Neuronal stem cell (in vitro differentiated cells): ENCODE results near the gene XPO6.

Experiments used
- DNase-seq: peaks from one replicate; pipeline ENCODE4 v3.0.0-alpha.2; 2013; ENCODE audit warnings: low spot score
- H2AFZ ChIP-seq: one replicate; pipeline ENCODE4 v1.6.1; 2013; ENCODE audit warnings: mild to moderate bottlenecking, low read length, inconsistent platforms
- H2AK5ac ChIP-seq: 2 replicates; pipeline ENCODE4 v1.6.1; 2013; ENCODE audit warnings: low read depth, mild to moderate bottlenecking, inconsistent platforms, low read length, moderate library complexity, mixed read lengths
- H2BK120ac ChIP-seq: 2 replicates; pipeline ENCODE4 v1.6.1; 2013; ENCODE audit warnings: low read depth, mild to moderate bottlenecking, inconsistent platforms, low read length, moderate library complexity, mixed read lengths
- H2BK12ac ChIP-seq: one replicate; pipeline ENCODE4 v1.6.1; 2013; ENCODE audit warnings: low read length, inconsistent platforms
- H2BK15ac ChIP-seq: 2 replicates; pipeline ENCODE4 v1.6.1; 2013; ENCODE audit warnings: mild to moderate bottlenecking, low read length, inconsistent platforms, mixed read lengths
- H2BK5ac ChIP-seq: one replicate; pipeline ENCODE4 v1.6.1; 2013; ENCODE audit warnings: inconsistent platforms, mild to moderate bottlenecking, low read length, moderate library complexity
- H3K14ac ChIP-seq: one replicate; pipeline ENCODE4 v1.6.1; 2013; ENCODE audit warnings: low read length, inconsistent platforms
- H3K18ac ChIP-seq: 2 replicates; pipeline ENCODE4 v1.6.1; 2013; ENCODE audit warnings: low read length, inconsistent platforms
- H3K23ac ChIP-seq: 2 replicates; pipeline ENCODE4 v1.6.1; 2013; ENCODE audit warnings: low read depth, mild to moderate bottlenecking, mixed read lengths, low read length, inconsistent platforms; ENCODE audit not compliant: poor library complexity
- H3K27ac ChIP-seq: replicated peaks from 3 replicates; pipeline ENCODE4 v1.5.1; 2013; ENCODE audit warnings: low read length, inconsistent platforms
- H3K27me3 ChIP-seq, 3 experiments: 2 replicates each; pipeline ENCODE4 v1.6.1; 2013; ENCODE audit warnings: low read length in 3 of 3, mild to moderate bottlenecking in 2 of 3, inconsistent platforms in 1 of 3, low read depth in 1 of 3, mixed read lengths in 1 of 3, moderate library complexity in 1 of 3; ENCODE audit not compliant: control insufficient read depth in 3 of 3, insufficient read depth in 3 of 3
- H3K36me3 ChIP-seq, 2 donors: replicated peaks in 1 of 2; 2 replicates each; pipeline ENCODE4 v1.6.1; 2013; ENCODE audit warnings: low read length in 2 of 2; ENCODE audit not compliant: control insufficient read depth in 2 of 2, insufficient read depth in 2 of 2
- H3K4ac ChIP-seq: 2 replicates; pipeline ENCODE4 v1.6.1; 2013; ENCODE audit warnings: inconsistent platforms, mild to moderate bottlenecking, low read length, moderate library complexity
- H3K4me1 ChIP-seq, 2 donors: 1 replicate in 1 of 2; 2 replicates in 1 of 2; pipeline ENCODE4 v1.6.1; 2013; ENCODE audit warnings: low read length in 2 of 2, low read depth in 1 of 2; ENCODE audit not compliant: control insufficient read depth in 2 of 2, insufficient read depth in 1 of 2
- H3K4me2 ChIP-seq: one replicate; pipeline ENCODE4 v1.6.1; 2013; ENCODE audit warnings: mild to moderate bottlenecking, low read length, inconsistent platforms; ENCODE audit not compliant: insufficient read depth, poor library complexity, severe bottlenecking
- H3K4me3 ChIP-seq, 2 donors: 2 replicates each; pipeline ENCODE4 v1.5.1; 2013; ENCODE audit warnings: low read length in 2 of 2, mild to moderate bottlenecking in 2 of 2, inconsistent platforms in 1 of 2, moderate library complexity in 1 of 2
- H3K79me1 ChIP-seq: one replicate; pipeline ENCODE4 v1.6.1; 2013; ENCODE audit warnings: low read depth, mild to moderate bottlenecking, inconsistent platforms, low read length, moderate library complexity
- H3K9ac ChIP-seq: one replicate; pipeline ENCODE4 v1.6.1; 2013; ENCODE audit warnings: mild to moderate bottlenecking, low read depth, low read length, inconsistent platforms; ENCODE audit not compliant: poor library complexity
- H3K9me3 ChIP-seq, 2 donors: replicated peaks in 1 of 2; 2 replicates each; pipeline versions ENCODE3 to v1.6.1; 2013; ENCODE audit warnings: low read length in 2 of 2, mild to moderate bottlenecking in 2 of 2, inconsistent platforms in 1 of 2, low read depth in 1 of 2, mixed read lengths in 1 of 2, moderate library complexity in 1 of 2; ENCODE audit not compliant: control insufficient read depth in 2 of 2, insufficient read depth in 1 of 2
- H4K8ac ChIP-seq: one replicate; pipeline ENCODE4 v1.6.1; 2013; ENCODE audit warnings: low read depth, mild to moderate bottlenecking, inconsistent platforms, low read length, moderate library complexity
- H4K91ac ChIP-seq: one replicate; pipeline ENCODE4 v1.6.1; 2013; ENCODE audit warnings: low read length, low read depth, mild to moderate bottlenecking, inconsistent platforms; ENCODE audit not compliant: poor library complexity
- WGBS, 2 donors: extraction: QIAGEN DNeasy Blood & Tissue Kit; methylation state at CpG; one replicate each; pipeline ENCODE4 v1.1.7; 2013; ENCODE audit warnings: missing lambda C conversion rate in 2 of 2, mixed read lengths in 1 of 2; ENCODE audit not compliant: insufficient read length in 2 of 2, insufficient replicate concordance in 1 of 2; ENCODE audit errors: extremely low coverage in 2 of 2; 5-methylcytosine and 5-hydroxymethylcytosine counted together

The XPO6 gene

DNA sequence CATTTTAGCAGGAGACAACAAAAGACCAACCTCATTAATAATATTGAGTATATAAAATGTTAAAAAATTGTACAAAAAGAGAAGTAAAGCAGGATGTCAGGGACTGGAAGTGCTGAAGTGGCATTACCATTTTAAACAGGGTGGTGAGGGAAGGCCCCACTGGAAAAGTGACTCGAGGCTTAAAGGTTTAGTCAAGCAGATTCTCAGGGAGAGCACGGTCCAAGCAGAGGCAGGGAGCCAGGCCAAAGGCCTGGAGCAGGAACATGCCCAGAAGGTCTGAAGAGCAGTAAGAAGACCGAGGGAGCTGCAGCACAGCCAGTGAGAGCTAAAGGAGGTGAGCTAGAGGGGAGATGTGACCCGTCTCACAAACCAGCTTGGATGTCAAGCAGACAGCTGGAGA is 7.6 kb downstream of the XPO6 start:
- H3K4me3 ChIP-seq, result no peak overlapping the region
- no peak overlapping the region for H3K14ac ChIP-seq
- H3K4me1 ChIP-seq, result no peaks in the 10 kb centered on the region
- no peak overlapping the region for H2BK12ac ChIP-seq
- H2BK5ac ChIP-seq, result no peak overlapping the region
- no peak overlapping the region for H2BK120ac ChIP-seq
- no peaks in the 10 kb centered on the region for H3K79me1 ChIP-seq
- no peak overlapping the region for H4K91ac ChIP-seq
- no peak overlapping the region for H3K23ac ChIP-seq
- H3K9ac ChIP-seq, result no peak overlapping the region
- no peak overlapping the region for H2AFZ ChIP-seq
- no peak overlapping the region for H2AK5ac ChIP-seq
- no peak overlapping the region for H2BK15ac ChIP-seq
- H3K27ac ChIP-seq, result no peak overlapping the region
- no peaks in the 10 kb centered on the region for H3K27me3 ChIP-seq
- no peak for DNase-seq
- no peaks in the 10 kb centered on the region for H3K9me3 ChIP-seq
- no peak overlapping the region for H4K8ac ChIP-seq
- H3K4me2 ChIP-seq, result no peak overlapping the region
- peaks cover 19 to 93% of the 10 kb centered on the region in 2 donors for H3K36me3 ChIP-seq
- WGBS, 2 donors, result no CpG with 5 or more reads among the region's 4 CpGs
- H3K18ac ChIP-seq, result no peak overlapping the region
- no peak overlapping the region for H3K4ac ChIP-seq

DNA sequence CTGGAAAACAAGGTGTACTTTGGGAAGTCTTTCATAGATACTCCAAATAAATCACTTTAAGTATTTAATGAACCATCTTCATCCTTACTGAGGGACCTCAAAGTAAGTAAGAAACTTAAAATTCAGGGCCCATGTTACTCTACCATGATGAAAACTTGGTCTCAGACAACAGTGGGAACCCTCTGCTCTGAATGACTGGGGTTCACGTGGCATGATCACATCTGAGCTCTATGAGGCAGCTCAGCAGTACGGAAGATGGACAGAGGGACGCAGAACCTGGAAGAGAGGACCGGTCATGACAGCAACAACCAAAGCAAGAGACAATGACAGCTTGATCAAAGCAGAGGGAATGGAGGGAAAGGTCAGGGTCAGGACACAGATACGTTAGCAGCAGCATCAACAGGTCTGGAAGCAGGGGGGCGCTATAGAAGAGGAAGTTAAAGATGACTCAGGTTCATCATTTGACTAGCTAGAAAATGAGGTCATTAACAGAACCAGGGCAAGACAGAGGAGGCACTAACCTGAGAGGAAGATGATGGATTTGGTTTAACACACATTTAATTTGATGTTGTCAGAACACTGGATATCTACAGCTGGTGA is 9.5 kb downstream of the XPO6 start:
- Histone ChIP-seq H2BK12ac (no peak overlapping the region), H3K9ac (no peak overlapping the region), H4K91ac (no peak overlapping the region), H2BK15ac (no peak overlapping the region), H2BK5ac (no peak overlapping the region), H3K27me3 (no peaks in the 10 kb centered on the region), H3K14ac (no peak overlapping the region), H2BK120ac (no peak overlapping the region), H3K79me1 (no peaks in the 10 kb centered on the region), H3K27ac (no peak overlapping the region), H3K9me3 (no peaks in the 10 kb centered on the region), H3K4me2 (no peak overlapping the region), H4K8ac (no peak overlapping the region), H2AFZ (no peak overlapping the region), H3K23ac (no peak overlapping the region), H3K18ac (no peak overlapping the region), H3K4me3 (no peak overlapping the region), H3K4ac (no peak overlapping the region), H3K4me1 (no peaks in the 10 kb centered on the region), H2AK5ac (no peak overlapping the region), H3K36me3 (peaks cover 18 to 82% of the 10 kb centered on the region in 2 donors)
- no CpG with 5 or more reads among the region's 6 CpGs for WGBS, 2 donors
- no peak for DNase-seq

DNA sequence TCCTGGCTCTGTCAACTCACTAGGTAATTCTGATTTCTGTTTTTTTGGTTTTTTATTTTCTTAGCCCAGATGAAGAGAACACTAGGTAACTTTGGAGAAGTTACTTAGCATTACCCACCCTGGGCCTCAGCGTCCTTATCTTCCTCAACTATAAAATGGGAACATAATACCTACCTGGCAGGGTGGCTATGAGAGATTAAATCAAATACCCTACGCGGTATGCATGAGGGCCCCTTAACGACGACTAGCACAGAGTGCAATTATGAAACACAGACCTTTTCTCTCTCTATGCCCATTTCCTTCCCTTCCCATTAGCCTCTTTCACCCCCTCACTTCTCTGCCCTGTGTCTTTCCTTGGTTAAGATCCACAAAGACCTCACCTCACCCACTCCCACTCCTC is 11.1 kb downstream of the XPO6 start:
- no peak overlapping the region for H3K9ac ChIP-seq
- H3K4me1 ChIP-seq, result no peaks in the 10 kb centered on the region
- no peak overlapping the region for H3K27ac ChIP-seq
- no peak overlapping the region for H3K4ac ChIP-seq
- no peak overlapping the region for H4K91ac ChIP-seq
- no peak overlapping the region for H3K4me3 ChIP-seq
- no peak overlapping the region for H2AFZ ChIP-seq
- no peak overlapping the region for H2BK120ac ChIP-seq
- H3K27me3 ChIP-seq, result no peaks in the 10 kb centered on the region
- no peak for DNase-seq
- no peak overlapping the region for H3K4me2 ChIP-seq
- no CpG with 5 or more reads among the region's 5 CpGs for WGBS, 2 donors
- H2BK15ac ChIP-seq, result no peak overlapping the region
- H3K9me3 ChIP-seq, result no peaks in the 10 kb centered on the region
- H3K79me1 ChIP-seq, result no peaks in the 10 kb centered on the region
- no peak overlapping the region for H4K8ac ChIP-seq
- H3K14ac ChIP-seq, result no peak overlapping the region
- no peak overlapping the region for H3K23ac ChIP-seq
- peaks cover 15 to 82% of the 10 kb centered on the region in 2 donors for H3K36me3 ChIP-seq
- no peak overlapping the region for H3K18ac ChIP-seq
- no peak overlapping the region for H2AK5ac ChIP-seq
- H2BK12ac ChIP-seq, result no peak overlapping the region
- no peak overlapping the region for H2BK5ac ChIP-seq

DNA sequence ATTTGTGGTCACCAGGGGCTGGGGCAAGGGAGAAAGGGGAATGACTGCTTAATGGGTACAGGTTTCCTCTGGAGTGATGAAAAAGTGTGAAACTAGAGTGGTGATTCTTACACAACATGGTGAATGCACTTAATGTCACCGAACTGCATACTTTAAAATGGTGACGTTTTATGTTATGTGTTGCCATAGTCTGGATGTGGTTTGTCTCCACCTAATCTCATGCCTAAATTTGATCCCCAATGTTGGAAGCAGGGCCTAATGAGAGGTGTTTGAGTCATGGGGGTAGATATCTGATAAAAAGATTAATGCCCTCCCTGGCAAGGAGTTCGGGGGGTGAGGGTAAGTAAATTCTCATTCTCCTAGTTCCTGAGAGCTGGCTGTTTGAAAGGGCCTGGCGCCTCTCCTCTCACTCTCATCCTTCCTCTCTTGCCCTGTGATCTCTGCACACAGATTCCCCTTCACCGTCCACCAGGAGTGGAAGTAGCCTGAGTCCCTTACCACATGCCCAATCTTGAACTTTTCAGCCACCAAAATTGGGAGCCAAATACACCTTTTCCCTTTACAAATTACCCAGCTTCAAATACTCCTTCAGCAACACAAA is 15.3 kb downstream of the XPO6 start:
- WGBS, 2 donors, result no CpG with 5 or more reads among the region's 5 CpGs
- DNase-seq, result no peak

More for the DNA sequence above, 15.3 kb downstream of the XPO6 start:
- Histone ChIP-seq H3K27me3 (no peaks in the 10 kb centered on the region), H2BK120ac (no peak overlapping the region), H3K4ac (no peak overlapping the region), H3K14ac (no peak overlapping the region), H3K4me1 (no peaks in the 10 kb centered on the region), H3K18ac (no peak overlapping the region), H3K23ac (no peak overlapping the region), H4K8ac (no peak overlapping the region), H3K9me3 (no peaks in the 10 kb centered on the region), H2BK12ac (no peak overlapping the region), H3K9ac (no peak overlapping the region), H3K4me2 (no peak overlapping the region), H3K36me3 (peaks cover 3 to 78% of the 10 kb centered on the region in 2 donors), H2AFZ (no peak overlapping the region), H2BK15ac (no peak overlapping the region), H3K4me3 (no peak overlapping the region), H4K91ac (no peak overlapping the region), H3K27ac (no peak overlapping the region), H2BK5ac (no peak overlapping the region), H3K79me1 (peaks cover 6% of the 10 kb centered on the region), H2AK5ac (no peak overlapping the region)
